Activated B cell treated with CpG ODN at 0.5 μM for 24 hours (primary cell): ENCODE results near the gene A3GALT2. TPM values are rescaled to one million over a fixed set of nuclear protein-coding genes. Genes with fewer than 3 reads are reported as not detected.

Experiments used
- ATAC-seq: fragments of 200-7000 bp; cut with Tn5 transposase; one replicate; pipeline ENCODE4 v1.10.0; 2021; ENCODE audit warnings: low read depth, mild to moderate bottlenecking, moderate library complexity
- CTCF ChIA-PET: fragments of 350-600 bp; sonication (Branson Sonifier 250); formaldehyde crosslinking; loops from one replicate; lab custom pipeline; 2021; ENCODE audit warnings: antibody characterized with exemption; lab: Charles Lee
- POLR2A ChIA-PET: fragments of 350-600 bp; sonication (Branson Sonifier 250); formaldehyde crosslinking; loops from one replicate; lab custom pipeline; 2021; ENCODE audit warnings: antibody characterized with exemption; lab: Charles Lee
- DNase-seq: peaks from one replicate; pipeline ENCODE4 v3.0.0; 2022
- H3K27ac Mint-ChIP-seq: one replicate; pipeline ENCODE4 v1.8.0; 2020; ENCODE audit warnings: mixed read lengths
- H3K27me3 Mint-ChIP-seq: one replicate; pipeline ENCODE4 v1.8.0; 2021; ENCODE audit warnings: mixed read lengths
- H3K36me3 Mint-ChIP-seq: one replicate; pipeline ENCODE4 v1.8.0; 2021; ENCODE audit warnings: low read depth, mixed read lengths
- H3K4me1 Mint-ChIP-seq: one replicate; pipeline ENCODE4 v1.8.0; 2021; ENCODE audit warnings: mixed read lengths
- H3K4me3 Mint-ChIP-seq: one replicate; pipeline ENCODE4 v1.8.0; 2020; ENCODE audit warnings: mild to moderate bottlenecking, mixed read lengths
- H3K9me3 Mint-ChIP-seq: one replicate; pipeline ENCODE4 v1.8.0; 2020; ENCODE audit warnings: mixed read lengths
- intact Hi-C: fragments of 100-400 bp; cut with micrococcal nuclease; formaldehyde crosslinking; loops from one replicate; pipeline ENCODE4 v1.15.1; 2024
- total RNA-seq: library from RNA; stranded (reverse); gene quantifications from 2 replicates; pipeline ENCODE4 v1.2.3, GENCODE V29; 2022
- TF ChIP-seq, protein P1 (sequence below): fragments of 200-600 bp; IDR thresholded peaks from one replicate; pipeline ENCODE4 v1.8.0; 2022; ENCODE audit warnings: antibody characterized with exemption, mild to moderate bottlenecking

A3GALT2 gene
- total RNA-seq: not detected in 2 replicates

DNA sequence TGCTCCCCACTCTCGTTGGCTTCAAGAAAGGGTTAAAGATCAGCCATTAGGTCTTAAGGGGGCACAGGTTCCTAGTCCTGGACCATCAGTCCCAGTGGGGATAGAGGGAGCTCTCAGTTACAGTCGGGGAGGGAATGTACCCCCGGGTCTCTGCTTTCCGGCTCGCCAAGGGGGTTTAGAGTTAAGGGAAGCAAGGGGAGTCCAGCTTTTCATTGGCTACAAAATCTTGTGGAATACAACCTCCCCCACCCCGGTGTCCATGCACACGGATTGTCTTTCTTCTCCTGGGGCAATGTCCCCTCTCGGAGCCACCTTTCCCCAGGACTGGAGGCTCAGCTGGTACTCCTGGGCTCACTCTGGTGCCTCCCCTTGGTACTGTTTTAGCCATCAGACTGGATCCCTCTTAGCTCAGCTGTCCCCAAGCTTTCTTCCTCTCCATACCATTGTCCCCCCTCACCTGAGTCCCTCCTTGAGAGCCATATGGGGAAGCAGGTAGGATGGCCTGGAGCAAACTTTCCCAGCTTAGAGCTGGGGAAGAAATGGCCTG is at the start of gene A3GALT2:
A3GALT2 (minus strand) TSS at position 480 of the 547 bp plus-strand sequence; CDS start at position 480, 0 bp downstream.
- Mint-ChIP-seq H3K36me3 (peaks cover 30% of the 10 kb centered on the region), H3K4me3 (no peak within 1 kb of the TSS), H3K27me3 (no peaks in the 10 kb centered on the region), H3K27ac (no peak within 1 kb of the TSS), H3K9me3 (no peaks in the 10 kb centered on the region), H3K4me1 (no peaks in the 10 kb centered on the region)
- ChIA-PET CTCF (no interaction called here), POLR2A (no interaction called here)
- intact Hi-C loops: no loop called here
- ATAC-seq (no peak), DNase-seq (no peak)
- TF ChIP-seq, protein P1, sequence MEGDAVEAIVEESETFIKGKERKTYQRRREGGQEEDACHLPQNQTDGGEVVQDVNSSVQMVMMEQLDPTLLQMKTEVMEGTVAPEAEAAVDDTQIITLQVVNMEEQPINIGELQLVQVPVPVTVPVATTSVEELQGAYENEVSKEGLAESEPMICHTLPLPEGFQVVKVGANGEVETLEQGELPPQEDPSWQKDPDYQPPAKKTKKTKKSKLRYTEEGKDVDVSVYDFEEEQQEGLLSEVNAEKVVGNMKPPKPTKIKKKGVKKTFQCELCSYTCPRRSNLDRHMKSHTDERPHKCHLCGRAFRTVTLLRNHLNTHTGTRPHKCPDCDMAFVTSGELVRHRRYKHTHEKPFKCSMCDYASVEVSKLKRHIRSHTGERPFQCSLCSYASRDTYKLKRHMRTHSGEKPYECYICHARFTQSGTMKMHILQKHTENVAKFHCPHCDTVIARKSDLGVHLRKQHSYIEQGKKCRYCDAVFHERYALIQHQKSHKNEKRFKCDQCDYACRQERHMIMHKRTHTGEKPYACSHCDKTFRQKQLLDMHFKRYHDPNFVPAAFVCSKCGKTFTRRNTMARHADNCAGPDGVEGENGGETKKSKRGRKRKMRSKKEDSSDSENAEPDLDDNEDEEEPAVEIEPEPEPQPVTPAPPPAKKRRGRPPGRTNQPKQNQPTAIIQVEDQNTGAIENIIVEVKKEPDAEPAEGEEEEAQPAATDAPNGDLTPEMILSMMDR: no peak

DNA sequence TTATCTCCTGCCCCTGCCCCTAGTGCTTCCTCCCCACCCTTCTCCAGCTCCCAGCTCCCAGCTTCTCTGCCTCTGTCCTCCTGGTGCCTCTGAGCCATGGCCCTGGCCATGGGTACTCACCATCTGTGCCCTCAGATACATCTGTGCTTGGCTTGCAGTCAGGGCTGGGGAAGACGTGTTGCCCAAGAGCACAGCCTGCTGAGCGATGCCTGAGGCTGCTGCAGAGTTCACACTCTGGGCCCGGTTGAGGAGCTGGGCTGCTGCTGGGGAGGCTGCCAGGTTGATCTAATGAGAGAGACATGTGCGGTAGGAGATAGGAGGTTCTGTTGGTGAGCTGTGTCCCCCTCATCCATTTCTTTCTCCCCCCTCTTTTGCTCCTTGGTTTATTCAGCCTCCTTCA is 49.4 kb upstream of the A3GALT2 start:
- POLR2A ChIA-PET: no interaction called here
- Mint-ChIP-seq H3K4me3 (no peak overlapping the region), H3K36me3 (no peaks in the 10 kb centered on the region), H3K9me3 (no peaks in the 10 kb centered on the region), H3K27ac (no peak overlapping the region), H3K4me1 (no peaks in the 10 kb centered on the region), H3K27me3 (peaks cover 9% of the 10 kb centered on the region)
- ATAC-seq (no peak), DNase-seq (no peak)
- CTCF ChIA-PET: interaction anchor here (0.8 to 1.4 kb wide), 4 partner anchors 11 to 275 kb away, joined by 3 to 4 read pairs (median 3); no protein-coding TSS in a partner anchor
- TF ChIP-seq, protein P1: no peak
- intact Hi-C loops: no loop called here

DNA sequence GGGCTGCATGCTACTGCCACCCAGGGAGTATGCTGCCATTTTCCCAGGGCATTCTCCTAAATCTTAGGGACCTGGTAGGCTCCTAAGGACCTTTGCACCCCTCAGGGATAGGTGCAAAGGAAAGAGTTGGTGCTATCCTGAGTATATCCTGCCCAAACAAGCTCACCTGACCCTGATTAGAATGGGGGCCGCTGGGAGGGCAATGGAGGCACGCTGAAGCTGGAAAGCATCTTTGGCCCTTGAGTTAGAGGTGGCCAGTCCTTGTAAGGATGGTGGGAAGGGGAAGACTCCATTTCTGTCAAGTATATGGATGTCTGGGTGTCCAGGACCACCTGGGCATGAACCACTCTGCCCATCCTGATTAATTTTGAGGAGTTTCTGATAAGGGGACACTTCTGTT is 48.9 kb upstream of the A3GALT2 start:
- CTCF ChIA-PET: interaction anchor here (0.7 to 6.4 kb wide), 5 partner anchors 11 to 101 kb away, joined by 3 to 57 read pairs (median 3); no protein-coding TSS in a partner anchor
- no peak for DNase-seq
- Mint-ChIP-seq H3K4me1 (no peaks in the 10 kb centered on the region), H3K4me3 (no peak overlapping the region), H3K36me3 (no peaks in the 10 kb centered on the region), H3K9me3 (no peaks in the 10 kb centered on the region), H3K27ac (no peak overlapping the region), H3K27me3 (peaks cover 9% of the 10 kb centered on the region)
- POLR2A ChIA-PET: no interaction called here
- TF ChIP-seq, protein P1: no peak
- ATAC-seq: no peak
- intact Hi-C loops: loop anchor here (5.0 kb wide), 1 partner anchor 88 kb away; no protein-coding TSS in a partner anchor

DNA sequence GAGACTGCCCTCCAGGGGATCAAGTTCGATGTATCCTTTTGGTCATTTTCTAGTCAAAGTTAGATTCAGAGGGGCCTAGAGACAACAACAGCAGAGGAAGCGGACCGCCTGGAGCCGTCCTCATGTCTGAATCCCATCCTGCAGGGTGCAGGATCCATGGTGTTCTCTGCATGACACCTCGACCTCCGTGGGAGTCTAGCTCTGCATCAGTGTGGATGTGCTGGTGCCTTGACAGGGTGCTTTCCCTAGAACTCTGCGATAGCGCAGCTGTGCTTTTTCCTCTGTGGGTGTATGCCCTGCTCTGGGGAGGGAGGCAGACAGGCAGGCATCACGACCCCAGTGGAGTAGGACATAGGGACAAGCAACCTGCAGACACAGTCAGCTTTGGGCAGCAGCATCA is 48.2 kb upstream of the A3GALT2 start:
- DNase-seq (no peak), ATAC-seq (no peak)
- Mint-ChIP-seq H3K4me1 (no peaks in the 10 kb centered on the region), H3K27ac (no peak overlapping the region), H3K4me3 (no peak overlapping the region), H3K36me3 (no peaks in the 10 kb centered on the region), H3K9me3 (no peaks in the 10 kb centered on the region), H3K27me3 (peaks cover 8% of the 10 kb centered on the region)
- intact Hi-C loops: loop anchor here (5.0 kb wide), 1 partner anchor 88 kb away; no protein-coding TSS in a partner anchor
- ChIA-PET CTCF (interaction anchor here (0.7 to 6.4 kb wide), 3 partner anchors 10 to 95 kb away, joined by 3 to 57 read pairs (median 3); no protein-coding TSS in a partner anchor), POLR2A (no interaction called here)
- TF ChIP-seq, protein P1: no peak

DNA sequence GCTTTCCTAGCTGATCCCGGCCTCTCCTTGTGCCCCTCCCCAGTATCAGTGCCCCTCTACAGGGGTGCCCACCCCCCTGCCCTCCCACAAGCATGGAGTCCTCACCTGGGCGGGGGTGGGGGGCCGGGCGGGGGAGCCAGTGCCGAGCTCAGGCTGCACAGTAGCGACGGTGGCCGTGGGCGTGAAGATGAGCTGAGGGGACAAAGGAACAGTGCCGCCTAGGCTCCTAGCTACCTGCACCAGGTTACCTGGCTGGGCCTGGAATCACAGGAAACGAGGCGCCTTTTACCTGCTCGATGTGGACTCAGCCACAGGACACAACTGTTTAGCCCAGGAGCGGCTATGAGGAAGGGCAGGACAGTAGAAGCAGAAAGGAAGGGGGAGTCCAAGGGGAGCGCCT is 47.5 kb upstream of the A3GALT2 start:
- Mint-ChIP-seq H3K4me1 (no peaks in the 10 kb centered on the region), H3K27ac (no peak overlapping the region), H3K9me3 (no peaks in the 10 kb centered on the region), H3K36me3 (no peaks in the 10 kb centered on the region), H3K27me3 (peaks cover 8% of the 10 kb centered on the region), H3K4me3 (no peak overlapping the region)
- DNase-seq (no peak), ATAC-seq (no peak)
- intact Hi-C loops: loop anchor here (5.0 kb wide), 1 partner anchor 89 kb away; no protein-coding TSS in a partner anchor
- ChIA-PET POLR2A (no interaction called here), CTCF (interaction anchor here (1.0 to 6.4 kb wide), 2 partner anchors 72 to 100 kb away, joined by 4 to 57 read pairs; no protein-coding TSS in a partner anchor)
- TF ChIP-seq, protein P1: no peak
